Nucleus accumbens (tissue), 56 donors: ENCODE data around the gene AMBRA1.

Experiments
- DNase-seq, 56 donors: peaks; one replicate each; lab custom pipeline; 2025; lab: John Stamatoyannopoulos, UW

AMBRA1 gene

DNA sequence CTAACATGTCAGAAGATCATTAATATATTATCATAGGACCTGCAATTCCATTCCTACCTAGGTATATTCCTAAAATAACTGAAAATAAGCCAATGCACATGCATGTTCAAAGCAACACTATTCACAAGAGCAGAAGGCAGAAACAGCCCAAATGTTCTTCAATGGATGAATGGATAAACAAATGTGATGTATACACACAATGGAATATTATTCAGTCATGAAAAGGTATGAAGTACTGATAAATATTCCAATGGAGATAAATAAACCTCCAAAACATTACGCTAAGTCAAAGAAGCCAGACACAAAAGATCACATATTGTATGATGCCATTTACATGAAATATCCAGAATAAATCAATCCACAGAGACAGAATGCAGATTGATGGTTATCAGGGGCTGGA lies 16.8 kb downstream of the AMBRA1 start:
- DNase-seq = no peak

DNA sequence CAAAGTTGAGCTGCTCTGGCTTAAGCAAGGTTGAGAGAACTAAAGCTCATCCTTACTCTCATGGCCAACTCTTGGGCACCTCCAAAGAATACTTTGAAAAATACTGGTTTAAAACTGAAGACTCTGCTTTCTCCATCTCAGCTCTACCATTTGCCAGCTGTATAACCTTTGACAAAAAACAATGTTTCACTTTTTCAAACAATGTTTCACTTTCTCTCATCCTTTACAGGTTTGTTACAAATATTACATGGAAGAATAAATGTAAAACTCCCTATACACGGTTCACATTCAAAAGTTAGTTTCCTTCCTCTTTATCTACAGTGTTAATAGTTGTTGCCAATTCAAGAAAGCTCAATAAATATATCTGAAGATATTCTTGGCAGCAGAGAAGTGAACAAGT lies 19.2 kb downstream of the AMBRA1 start:
- DNase-seq = no peak

DNA sequence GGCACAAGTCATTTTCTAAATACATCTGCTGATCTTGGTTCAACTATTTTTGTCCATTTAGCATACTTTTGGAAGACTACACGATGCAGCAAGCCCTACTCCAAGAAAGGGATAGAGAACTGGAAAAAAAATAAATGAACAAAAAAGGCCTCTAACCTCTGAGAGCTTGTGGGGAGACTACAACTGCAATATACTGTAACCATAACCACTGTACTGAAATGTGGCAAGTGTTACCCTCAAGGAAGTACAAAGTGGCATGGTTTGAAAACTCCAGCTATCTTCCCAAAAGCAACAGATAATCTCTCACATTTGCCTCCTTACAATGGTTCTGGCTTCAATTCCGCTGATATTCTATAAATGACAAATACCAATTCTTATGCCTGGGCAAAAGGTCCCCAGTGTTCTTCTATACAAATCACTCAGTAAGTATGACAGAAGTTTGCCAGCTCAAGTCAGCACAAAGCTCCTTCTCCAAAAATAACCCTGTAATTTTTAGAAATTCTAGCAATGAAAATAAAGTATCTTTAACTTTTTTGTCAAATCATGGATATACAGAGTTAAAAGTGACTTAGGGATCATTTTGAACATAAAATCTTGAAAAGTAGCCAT lies 22.9 kb downstream of the AMBRA1 start:
- DNase-seq = no peak

DNA sequence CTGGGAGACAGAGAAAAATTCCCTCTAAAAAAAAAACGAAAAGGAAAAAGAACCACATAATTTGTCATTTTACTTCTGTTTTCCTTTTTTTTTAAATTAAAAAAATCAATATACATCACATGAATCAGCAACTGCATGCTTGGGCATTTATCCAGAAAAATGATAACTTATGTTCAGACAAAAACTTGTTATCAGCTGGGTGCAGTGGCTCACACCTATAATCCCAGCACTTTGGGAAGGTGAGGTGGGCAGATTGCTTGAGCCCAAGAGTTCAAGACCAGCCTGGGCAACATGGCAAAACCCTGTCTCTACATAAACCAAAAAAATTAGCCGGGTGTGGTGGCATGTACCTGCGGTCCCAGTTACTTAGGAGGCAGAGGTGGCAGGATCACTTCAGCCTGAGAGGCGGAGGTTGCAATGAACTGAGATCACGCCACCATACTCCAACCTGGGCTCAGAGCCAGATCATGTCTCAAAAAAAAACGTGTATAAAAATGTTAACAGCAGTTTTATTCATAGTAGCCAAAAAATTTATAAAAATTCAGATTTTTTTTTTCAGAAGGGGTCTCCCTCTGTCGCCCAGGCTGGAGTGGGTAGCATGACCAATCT lies 28.5 kb downstream of the AMBRA1 start:
- DNase-seq = no peak

DNA sequence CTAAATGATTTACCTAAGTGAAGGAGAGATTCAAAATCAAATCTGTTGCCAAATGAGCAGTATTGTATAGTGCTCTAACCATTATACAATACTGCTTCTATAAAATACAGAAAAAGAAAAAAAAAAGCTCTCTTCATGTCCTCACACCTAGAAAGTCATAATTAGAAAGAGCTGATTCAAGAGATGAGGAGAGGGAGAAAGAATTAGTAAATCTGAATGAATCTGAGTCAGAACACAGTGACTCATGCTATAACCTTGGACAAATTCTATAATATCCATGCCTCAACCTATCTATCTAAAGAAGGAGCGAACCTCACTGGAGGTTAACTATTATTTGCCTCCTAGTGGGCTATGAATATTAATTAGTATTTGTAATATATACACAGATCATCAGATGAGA lies 29.4 kb downstream of the AMBRA1 start:
- no peak for DNase-seq

DNA sequence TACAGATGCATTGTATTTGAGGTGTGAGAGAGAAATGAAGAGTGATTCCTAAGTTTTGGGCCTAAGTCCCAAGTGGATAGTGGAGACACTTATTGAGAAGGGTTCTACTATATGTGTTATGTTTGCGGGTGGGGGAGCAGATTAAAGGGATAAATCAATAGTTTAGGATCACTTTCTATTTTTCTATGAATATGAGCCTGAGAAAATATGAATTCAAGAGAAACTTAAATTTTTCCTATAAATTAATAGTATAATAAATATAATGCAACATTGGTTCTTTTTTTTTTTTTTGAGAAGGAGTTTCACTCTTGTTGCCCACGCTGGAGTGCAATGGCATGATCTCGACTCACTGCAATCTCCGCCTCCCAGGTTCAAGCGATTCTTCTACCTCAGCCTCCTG lies 31.3 kb downstream of the AMBRA1 start:
- DNase-seq = no peak

DNA sequence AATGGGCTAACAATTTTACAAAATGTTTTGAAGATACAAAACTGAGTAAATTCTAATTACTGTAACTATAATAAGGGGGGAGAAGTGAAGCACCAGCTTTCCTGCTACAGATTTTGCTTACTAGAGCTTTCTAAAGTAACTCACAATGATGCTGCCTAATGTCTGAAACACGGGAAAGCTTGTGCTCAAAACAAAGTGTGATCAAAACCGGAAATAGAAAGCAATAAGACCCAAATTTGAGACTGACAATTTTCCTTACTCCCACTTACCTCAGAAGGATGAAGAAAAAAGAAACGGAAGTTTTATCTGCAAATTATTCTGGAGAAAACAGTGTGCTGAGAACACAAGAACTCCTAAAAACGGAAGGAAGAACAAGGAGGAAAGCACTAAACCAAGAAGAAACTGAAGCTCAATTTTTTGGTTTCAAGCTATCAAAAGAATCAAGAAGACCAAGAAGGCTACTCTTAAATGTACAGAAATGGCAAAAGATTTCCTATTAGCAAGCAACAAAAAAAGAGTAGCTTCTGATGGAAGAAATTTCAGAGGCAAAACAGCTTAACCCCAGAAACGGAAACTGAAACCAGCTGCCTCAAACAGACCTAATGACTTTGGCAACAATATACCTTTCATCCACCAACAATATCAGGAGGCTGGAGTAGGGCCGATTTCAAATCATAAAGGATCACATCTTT lies 33.4 kb downstream of the AMBRA1 start:
- DNase-seq = no peak

DNA sequence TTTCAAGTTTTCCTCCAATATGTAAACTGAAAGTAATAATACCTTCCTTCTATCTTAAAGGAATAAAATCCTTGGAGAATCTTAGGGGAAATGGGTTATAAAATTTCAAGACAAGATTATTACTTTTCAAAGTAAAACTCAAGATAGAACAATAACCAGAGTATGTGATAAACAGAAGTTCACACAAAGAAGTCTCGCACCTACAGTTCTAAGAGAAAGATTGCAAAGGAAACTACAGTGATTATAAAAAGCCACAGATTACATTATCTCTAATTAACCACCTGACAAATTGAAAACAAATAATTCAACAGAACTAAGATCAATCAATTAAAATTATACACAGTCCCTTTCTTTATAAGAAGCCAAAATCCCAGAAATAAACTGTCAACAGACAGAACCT lies 34.0 kb downstream of the AMBRA1 start:
- no peak for DNase-seq

DNA sequence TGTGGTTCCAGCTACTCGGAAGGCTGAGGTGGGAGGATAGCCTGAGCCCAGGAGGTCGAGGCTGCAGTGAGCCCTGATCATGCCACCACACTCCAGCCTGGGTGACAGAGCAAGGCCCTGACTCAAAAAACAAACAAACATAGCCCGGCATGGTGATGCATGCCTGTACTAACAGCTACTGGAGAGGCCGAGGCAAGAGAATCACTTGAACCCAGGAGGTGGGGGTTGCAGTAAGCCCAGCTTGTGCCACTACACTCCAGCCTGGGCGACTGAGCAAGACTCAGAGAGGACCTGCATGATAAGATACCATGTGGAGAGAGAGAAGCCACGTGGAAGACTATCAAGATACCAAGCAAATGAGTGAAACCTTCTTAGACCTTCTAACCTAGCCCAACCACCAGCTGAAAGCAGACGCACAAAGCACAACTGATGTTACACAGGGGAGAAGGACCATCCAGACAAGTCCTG lies 36.1 kb downstream of the AMBRA1 start:
- DNase-seq = no peak

DNA sequence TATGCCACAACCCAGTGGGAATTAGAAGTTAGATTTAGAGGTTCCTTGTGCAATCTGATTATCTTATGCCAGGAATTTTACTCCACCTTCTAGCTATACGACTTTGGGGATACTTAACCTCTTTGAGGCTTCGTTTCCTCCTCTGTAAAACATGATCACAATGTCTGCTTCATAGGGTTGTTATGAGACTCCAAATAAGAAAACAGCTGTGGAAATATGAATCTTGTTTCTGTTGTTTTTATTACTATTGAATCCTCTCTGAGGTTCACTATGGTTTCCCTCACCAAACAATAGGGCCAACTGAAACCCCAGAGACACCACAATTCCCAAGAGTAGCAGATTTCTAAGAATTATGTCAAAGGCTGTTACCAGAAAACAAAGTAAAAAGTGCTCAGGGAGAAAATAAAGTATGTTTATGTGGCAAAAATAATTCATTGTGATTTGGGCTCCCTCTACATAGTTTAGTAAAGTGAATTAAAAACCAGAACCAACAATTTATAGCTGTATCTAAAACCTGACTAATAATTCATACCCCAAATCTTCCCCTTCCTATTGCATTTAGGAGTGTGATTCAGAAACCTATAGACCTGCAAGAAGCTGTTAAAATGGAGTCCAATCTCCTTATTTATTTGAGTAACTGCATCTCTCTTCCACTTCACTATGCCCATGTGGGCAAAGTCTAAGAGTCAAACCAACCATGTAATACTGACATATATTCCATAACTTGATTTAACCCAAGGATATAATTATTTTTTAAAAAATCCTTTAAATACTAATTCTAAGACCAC lies 38.4 kb downstream of the AMBRA1 start:
- no peak for DNase-seq

DNA sequence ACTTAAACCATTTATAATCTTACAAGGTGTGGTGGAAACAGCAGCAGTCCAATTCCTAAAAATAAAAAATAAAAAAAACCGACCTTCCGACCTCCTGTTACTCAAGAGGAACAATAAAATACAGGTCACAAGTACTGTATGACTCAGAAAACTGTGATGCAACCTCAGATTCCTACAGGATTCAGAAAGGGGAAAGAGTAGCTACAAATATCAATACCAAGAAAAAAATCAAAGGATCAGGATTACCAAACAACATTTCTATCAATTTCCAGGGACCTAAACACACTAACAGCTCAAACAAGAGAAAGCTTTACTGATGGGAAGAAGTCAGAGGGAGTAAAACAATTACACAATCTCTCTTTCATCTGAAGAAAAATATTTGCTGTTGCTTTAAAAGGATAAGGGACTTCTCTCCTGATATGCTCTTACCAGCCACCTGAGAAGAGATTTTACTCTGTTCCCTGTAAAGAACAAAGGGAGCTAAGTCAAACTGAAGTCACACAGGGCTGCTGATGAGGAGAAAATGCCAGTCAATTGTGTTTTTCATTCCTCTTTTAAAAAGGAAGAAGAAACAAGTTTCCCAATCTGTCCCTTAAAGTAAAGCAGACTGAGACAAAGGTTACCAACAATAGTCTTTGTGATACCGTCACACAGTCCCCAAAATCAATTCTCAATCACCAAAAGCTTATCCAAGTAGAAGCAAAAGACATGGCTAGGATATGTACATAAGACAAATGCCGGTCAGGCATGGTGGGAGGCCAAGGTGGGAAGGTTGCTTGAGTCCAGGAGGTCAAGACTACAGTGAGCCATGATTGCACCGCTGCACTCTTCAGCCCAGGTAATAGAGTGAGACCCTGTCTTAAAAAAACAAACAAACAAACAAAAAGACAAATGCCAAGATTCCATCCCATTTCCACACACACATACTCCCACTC lies 39.3 kb downstream of the AMBRA1 start:
- no peak for DNase-seq

DNA sequence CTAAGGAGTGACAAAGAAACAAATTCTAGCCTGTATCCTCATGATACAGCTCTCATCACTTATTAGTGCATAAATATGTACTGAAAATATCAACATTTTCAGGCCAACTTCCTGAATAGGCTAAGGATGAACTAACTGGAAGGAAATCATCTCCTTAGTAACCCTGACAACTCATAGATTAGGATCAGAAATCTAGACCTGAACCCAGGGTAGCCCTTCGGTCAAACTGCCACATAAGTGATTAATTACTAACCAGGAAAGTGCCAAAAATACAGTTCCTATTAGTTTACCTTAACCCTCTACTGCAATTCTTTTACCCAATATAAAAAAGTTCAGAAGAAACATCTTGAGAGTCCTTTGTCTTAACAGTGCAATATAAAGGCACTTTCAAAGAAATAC lies 40.0 kb downstream of the AMBRA1 start:
- DNase-seq = no peak

DNA sequence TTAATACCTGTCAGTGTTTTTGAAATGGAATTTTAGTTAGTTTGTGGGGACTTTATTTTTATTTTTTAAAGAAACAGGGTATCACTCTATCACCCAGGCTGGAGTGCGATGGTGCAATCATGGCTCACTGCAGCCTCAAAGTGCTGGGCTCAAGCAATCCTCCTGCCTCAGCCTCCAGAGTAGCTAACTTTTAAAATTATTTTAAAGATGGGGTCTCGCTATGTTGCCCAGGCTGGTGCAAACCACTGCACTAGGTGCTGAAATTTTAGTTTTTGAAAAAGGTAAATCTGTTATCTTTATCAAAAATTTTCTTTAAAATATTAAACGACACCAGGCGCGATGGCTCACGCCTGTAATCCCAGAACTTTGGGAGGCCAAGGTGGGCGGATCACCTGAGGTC lies 42.6 kb downstream of the AMBRA1 start:
- DNase-seq = no peak

DNA sequence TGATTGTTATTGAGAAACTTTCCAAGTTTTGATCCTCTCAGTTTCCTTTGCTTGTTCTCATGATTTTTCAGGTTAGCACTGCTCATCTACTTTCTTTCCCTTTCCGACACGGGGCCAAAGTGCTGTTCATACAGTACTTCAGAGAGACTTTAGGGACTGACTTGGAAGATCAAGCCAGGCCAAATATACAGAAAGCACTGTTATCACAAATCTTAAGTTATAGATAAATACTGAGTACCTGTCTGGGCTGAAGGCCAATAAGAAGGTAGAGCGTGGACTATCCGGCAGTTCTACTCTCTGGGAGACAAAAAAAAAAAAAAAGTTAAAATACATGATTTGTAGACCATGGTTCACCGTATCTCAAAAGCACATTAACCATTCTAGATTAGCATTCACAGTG lies 46.2 kb downstream of the AMBRA1 start:
- DNase-seq = no peak

DNA sequence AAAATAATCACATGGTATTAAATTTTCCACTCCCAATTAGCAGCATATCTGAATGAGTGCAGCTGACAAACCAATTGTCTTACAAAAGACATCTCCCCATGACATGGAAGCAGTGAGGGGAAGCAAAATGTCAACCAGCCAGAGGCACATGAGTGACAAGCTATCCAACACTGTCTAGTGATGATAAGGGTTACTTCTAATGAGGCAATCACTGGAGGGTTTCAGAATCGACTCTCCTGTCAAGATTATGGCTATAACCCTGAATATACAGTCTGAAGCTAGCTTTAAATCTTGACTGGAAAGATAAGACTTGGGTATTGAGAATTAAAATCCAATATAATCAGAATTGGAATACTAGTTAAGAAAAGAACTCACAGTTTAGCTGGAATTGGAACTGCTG lies 50.3 kb downstream of the AMBRA1 start:
- DNase-seq = no peak

DNA sequence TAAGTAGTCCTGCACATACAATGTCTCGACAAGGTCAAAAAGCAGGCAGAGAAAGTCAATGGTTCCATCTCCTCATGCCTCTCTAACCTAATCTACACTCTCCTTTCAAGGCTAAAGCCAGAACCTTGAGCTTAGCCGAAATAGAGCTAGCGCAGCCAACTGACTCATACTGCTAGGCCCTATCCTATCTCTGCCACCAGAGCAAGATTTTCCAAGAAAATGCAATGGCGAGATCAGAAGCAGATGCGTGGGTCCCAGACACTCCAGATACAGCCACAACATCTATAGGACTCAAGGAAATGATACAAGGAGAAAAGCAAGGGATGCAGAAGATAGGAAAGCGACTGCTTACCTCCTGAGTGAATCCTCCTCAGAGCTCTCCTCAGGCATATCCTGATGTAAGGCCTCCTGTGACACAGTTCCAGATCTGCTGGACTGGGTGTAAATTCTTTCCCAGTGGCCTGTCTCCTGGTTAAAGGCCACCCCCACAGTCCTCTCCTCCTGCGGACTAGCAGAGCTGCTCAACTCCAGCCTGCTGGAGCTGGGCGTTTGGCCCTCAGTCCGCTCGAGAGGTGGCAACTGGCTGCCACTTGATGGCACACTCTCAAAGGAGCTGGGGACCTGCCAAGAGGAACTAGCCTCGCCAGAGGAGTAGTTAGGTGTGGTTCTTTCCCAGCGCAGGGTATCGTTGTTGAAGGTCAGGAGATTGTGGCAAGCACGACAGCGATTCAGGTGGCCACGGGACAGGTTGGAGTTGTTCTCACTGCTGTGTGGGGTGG lies 52.0 kb downstream of the AMBRA1 start:
- DNase-seq = peak in 23 of 56 donors; percentile 6 to 61 (median 24)

DNA sequence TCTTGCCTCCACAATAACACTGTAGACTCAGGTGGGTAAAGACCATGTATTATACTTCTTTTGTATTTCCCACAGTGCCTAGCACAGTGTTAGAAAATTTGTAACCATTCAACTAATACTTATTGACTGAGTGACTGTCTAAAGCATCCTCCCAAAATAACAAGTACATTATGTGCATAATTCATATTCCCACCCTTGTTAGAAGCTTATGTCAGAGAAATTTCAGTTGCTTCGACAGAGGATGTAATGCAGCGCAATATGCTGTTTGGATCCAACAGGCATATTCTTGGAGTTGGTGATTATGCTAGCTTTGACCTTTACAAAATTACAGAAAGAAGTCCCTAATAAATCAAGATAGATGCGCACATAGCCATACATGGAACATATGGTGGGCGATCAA lies 53.0 kb downstream of the AMBRA1 start:
- no peak for DNase-seq

DNA sequence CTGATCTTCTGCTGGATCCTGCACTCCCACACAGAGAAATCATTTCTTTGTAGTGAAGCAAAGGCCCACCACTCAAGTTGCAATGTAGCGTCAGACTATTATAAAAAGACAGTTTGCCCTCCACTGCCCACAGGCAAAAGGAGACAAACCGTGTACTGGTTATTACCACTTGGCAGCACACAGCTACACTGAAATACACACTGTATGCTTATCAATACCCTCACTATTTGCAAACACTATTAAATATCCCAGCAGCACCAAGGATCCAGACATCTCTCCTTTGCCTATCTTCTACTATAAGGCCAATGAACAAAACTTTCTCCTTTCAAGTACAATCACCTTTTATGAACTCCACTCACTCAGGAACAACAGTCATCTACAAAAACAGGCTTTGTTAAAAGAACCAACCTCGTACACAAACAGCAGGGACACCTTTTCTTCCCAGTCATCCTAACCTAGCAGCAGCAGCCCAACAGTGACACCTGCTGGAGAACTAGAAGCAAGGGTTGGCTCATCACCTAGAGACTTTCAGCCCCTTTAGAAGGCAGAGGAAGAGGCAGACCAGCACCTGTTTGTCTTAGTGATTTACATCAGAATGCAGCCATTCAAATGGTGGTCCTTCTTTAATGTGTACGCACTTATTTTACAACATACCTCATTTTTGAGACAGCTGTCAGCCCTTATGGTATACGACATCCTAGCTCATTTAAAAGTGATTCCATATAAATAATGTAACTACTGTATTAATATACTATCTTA lies 56.1 kb downstream of the AMBRA1 start:
- DNase-seq = peak in 37 of 56 donors; percentile 5 to 72 (median 28)

DNA sequence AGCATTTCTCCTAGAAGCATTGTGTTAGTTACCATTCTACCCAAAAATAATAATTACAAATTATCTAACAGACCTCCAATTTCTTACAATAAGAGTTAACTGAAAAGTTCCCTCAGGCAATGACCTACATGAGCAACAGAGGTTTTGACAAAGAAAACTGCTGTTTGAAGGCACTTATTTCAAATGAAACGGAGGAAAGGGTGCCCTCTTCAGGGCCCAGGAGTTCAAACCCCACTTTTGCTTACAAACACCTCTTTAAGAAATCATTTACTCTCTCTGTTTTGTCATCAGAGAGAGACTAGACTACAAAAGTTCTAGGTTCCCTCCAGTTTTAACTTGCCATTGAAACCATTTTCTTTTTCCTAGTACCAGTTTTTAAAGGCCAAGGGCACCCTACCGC lies 56.7 kb downstream of the AMBRA1 start:
- DNase-seq = no peak
